Stimulated activated CD8-positive, alpha-beta memory T cell treated with anti-CD3 and anti-CD28 coated beads, Interleukin-12 subunit alpha, Interleukin-12 subunit beta, amount 100 ng/mL, for 4 hours (primary cell): Measurements from ENCODE around the gene NDUFB4.
A peak's percentile ranks its signal among the peaks of the same experiment; 100 is the strongest.

Experiments
- DNase-seq: peaks from one replicate; pipeline ENCODE4 v3.0.0-alpha.2; 2020; ENCODE audit warnings: low read depth

NDUFB4 gene

DNA sequence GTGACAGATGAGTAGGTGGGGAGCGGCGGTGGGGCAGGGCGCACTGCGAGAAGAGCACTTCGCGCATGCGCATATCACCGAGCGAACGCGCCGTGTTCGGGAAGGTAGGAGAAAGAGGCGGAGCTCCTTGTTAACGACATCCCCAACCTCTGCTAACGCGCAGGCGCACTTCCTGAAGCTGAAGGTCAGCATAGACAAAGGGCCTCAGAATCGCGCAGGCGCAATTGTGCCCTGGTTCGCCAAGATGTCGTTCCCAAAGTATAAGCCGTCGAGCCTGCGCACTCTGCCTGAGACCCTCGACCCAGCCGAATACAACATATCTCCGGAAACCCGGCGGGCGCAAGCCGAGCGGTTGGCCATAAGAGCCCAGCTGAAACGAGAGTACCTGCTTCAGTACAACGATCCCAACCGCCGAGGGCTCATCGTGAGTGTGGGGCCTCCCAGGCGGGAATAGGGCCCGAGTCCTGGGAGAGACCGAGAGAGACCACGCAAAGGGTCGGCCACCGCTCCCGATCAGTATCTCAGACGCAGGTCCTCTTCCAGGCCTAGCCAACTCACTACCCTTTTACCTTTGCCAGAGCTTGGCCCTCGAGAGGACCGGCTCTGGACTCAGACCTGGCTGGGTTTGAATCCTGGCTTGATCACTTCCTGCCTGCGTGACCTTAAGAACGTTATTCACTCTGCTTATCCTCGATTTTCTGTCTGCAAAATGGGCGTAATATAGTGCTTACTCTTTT lies at the start of gene NDUFB4:
TSS of gene NDUFB4 (plus strand) at position 221 of the 737 bp plus-strand sequence. CDS start at position 245, 24 bp downstream.
- DNase-seq: peak; percentile 89

DNA sequence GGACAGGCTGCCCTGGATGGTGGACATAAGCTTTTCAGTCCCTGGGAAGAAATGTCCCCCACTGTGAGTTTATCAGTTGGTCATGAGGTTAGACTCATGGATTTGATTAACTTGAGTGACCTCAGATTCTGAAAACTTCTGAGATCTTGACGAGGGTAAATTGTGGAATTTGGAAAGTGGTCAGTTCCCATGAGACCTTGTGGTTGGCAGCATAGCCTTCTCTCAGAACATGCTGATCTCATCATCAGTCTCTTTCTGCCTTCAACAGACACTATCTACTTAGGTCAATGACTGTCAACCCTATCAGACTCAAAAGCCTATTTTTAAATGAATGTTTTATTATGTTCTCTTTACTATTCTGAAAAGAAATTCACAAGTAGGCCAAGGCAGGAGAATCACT lies 45.6 kb upstream of the NDUFB4 start:
- no peak for DNase-seq

DNA sequence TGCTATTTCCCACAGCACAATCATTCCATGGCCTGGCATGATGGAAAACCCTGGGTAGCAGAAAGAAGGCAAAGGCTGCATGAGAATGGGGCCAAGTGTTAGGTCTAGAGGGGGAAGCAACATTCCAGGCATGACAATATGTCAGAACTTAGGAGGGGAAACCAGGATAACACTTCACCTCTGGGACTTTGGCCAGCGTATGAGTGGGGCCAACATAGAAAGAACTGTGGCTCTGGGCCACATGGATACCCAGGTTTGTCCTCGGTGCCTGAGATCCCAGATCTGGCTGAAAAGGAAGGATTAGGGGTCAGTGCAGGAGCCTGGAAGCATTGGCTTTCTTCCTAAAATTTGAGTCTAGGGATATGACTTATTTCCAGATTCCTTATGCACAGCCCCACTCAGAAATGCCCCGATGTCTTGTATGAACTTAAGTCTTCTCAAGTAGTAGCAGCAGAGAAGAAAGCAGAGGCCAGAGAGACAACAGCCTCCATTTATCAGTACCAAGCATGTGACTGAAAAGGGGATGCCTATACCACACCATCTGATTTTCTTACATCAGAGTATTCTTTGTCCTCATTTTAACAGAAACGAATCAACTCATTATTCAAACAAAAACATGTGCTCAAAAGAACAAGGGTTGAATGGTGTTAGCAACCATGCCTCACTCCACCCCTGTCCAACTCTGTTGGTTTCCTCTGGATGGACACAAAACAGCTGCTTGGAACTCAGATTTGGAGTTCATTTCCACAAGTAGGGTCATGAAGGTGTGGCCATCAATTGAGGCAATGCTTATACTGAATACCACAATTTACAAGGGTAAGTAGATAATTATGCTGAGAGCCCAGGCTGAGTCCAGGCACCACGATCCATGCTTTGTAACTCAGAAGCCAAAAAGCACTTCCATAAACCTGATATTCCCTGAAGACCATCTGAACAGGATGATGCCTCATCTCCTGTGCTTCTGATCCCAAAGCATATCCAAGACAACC lies 43.7 kb upstream of the NDUFB4 start:
- no peak for DNase-seq

DNA sequence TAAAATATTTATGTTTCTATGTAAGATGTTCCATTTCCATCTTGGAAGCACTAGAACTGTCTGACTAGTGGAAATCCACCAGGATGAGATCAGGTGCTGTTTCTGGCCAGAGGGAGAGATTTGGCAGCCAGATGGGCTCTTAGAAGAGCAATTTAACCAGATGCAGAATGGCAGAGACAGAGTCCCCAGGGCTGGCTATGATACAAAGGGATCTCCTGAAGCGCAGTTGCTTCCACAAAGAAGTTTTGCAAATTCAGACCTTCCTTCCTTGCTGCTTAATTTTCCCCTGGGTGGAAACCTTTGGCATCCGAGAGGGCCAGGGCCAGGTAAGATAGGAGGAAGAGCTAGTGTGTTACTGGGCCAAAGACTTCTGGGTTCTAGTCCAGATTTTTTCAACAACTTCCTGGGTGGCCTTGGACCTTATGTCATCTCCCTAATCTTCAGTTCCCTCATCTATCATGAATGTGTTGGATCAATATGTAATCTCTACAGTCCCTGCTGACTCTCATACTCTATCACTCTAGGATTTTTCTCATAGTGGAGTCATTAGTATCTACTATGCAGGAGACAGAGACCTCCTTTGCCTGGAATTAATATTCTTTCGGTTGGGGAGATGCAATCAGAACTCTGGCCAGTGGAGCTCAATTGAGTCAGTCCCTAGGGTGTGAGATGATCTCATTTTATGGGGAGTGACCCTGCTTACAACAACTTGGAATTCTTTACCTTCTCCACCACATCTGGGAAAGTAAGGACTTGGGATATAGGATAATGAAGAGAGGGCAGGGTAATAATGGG lies 41.1 kb upstream of the NDUFB4 start:
- no peak for DNase-seq

DNA sequence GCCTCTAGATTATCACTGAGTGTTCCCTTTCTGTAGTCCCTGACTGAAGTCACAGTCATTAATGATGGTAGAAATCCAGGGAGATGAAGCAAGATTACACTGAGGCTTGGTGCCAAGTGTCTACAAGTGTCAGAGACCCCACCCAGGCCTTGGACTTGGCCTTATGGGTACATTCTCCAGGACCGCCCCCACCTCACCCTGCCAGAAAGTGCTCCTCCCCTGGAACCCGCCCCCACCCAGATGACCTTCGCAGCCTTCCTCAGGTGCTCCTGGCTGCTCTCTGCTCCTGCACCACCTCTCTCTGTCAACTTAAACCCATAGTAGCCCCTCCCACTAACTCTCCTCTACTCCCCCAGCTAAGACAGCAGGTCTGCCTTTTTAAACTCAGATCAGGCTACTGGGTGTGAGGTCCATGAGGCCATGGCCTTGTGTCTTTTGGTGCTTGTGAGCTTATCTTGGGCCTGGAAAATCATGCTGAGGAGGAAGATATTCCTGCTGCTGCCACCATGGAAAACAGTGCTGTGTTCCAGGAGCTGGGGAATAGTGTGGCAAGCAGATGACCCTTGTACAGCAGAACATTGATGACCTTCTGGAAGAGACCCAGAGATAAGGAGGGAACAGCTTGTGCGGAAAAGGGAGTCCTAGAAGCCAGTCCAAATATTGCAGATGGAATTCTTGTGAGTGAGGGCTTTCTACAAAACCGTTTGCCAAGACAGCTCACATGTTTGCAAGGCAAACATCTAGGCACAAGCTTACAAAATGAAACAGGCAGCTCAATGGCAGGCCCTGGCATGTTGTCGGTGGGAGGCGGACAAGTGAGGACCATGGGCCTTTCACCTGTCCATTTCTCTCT lies 40.3 kb upstream of the NDUFB4 start:
- DNase-seq: no peak

DNA sequence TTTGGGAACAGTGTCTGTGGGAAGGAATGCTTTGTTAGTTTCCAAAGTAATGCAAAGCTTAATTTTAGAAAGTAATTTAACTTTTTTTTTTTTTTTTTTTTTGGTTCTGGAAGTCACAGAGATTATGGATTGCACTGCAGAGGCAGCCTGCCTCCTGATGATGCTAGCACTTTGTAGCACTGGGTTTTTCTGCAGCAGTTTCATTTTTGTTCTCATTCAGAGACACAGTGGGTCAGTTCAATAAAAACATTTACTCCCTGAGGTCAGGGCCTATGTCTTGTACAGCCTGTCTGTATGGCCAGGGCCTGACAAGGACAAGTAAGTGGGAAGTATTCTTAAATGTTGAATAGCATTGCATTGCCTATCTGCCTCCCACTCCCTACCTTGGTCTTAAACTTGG lies 39.0 kb upstream of the NDUFB4 start:
- no peak for DNase-seq

DNA sequence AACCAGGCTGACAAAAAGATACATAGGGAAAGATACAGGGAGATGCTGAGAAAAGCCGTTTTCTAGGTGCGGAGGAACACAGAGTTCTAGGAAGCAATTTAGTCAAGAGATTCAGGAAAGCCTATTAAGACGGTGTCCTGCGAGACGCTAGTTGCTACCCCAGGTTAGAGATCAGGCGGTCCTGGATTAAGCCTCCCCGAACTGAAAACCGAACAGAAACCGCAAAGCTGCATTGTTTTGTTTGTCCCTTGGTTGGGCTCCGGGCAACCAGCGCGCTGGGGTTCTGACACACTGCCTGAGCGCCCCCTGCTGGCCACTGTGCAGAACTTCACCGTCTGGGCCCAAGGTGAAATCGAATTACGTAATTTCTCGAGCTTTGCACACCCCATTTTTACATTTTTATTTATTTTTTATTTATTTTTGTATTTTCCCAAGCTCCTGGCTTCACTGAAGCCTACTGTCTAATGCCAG lies 37.3 kb upstream of the NDUFB4 start:
- DNase-seq: peak; percentile 69

DNA sequence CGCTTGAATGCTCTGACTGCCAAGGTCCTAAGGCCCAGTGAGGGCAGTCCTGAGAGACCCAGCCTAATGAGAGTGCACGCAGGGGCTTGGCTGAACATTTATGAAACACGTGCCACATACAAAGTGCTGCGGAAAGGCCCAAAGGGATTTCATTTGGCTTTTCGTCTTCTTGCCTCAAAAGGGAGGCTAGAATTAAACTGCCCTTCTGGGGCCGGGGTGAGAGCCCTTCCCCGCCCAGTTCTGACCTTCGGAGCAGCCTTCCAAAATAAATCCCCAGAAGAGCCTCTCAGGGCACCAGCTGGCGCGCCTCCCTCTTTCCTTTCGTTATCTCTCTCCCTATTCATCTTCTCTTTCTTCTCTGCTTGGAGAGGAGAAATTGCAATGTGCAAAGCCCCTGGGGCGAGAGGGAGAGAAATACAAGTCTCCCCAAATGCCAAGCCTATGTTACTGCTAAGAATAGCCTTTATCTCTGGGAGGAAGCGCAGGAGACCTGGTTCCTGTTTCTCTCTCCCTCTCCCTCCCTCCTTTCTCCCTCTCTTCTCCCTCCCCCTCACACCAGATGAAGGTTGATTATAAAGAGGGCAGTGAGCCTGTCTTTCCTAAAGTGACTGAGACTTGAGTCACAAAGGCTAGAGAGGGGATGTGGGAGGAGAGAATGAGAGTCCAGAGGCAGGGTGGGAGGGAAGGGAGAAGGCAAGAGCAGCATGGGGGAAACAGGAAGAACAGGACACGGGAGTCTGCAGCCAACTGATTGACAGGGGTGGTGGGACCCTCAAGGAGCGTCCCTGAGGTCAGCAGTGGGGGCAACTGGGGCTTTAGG lies 36.7 kb upstream of the NDUFB4 start:
- no peak for DNase-seq

DNA sequence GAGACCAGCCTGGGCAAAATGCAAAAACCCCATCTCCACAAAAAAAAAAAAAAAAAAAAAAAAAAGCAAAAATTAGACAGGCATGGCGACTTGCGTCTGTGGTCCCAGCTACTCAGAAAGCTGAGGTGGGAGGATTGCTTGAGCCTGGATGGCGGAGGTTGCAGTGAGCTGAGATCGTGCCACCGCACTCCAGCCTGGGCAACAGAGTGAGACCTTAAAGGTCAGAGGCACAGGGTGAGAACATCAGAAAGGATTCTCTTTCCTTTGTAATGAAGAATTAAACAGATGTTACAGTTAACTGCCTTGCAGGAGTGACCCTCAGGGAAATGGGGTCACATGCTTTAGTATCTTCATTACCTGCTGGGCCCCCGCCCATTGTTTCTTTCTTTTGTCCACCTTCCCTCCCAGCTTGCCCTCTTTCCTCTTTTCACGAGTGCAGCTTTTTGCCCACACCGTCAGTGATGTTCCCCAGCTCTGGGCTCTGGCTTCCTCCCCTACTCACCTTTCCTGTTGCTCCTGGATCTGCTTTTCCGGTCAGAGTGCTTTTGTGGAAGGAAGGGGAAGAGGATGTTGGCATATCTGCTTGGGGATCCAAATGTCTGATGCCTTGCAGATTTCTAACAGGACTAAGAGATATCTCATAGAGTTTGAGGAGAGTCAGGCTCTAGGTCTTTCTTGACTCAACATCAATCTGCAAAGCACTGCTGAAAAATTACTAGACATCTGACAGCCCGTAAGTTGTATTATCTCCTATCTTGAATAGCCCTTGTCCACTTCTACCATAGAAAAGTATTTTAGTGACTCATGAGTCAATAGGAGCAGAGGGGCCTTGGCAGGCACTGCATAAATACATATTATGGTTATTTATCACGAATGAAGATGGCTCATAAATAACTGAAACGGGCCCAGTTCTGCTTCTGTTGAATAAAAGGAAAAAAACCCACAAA lies 35.6 kb upstream of the NDUFB4 start:
- DNase-seq: no peak

DNA sequence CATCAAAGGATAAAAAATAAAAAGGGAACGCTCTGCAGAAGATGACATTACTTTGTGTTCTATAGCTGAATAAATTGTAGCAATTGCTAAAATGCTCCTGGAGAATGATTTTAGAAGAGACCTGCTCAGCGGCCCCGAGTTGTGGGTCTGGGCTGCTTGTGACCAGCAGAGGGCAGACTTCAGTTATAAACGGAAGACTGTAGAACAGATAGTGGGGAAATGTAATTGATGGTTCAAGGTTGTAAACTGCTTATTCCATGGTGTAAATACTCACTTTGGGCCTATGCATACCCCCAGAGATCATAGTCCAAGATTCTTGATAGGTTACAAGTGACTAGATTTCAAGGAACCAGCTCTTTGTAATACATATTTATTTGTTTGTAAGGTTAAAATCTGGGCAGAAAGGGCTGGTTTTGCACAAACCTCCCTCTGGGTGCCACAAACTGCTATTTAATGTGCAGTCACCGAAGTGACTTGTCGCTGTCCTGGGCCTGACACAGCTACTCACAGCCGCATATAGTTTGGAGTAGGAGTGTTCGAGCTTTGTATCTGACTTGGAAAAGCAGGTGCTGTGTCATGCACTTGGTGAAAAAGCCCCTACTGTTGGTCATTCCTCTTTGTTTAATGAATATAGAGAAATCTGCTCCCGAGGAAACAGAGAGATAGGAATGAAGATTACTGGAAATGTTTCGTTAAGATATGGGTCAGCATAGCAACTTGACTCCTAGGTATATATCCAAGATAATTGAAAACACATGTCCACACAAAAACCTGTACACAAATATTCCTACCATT lies 34.7 kb upstream of the NDUFB4 start:
- peak; percentile 41 for DNase-seq

DNA sequence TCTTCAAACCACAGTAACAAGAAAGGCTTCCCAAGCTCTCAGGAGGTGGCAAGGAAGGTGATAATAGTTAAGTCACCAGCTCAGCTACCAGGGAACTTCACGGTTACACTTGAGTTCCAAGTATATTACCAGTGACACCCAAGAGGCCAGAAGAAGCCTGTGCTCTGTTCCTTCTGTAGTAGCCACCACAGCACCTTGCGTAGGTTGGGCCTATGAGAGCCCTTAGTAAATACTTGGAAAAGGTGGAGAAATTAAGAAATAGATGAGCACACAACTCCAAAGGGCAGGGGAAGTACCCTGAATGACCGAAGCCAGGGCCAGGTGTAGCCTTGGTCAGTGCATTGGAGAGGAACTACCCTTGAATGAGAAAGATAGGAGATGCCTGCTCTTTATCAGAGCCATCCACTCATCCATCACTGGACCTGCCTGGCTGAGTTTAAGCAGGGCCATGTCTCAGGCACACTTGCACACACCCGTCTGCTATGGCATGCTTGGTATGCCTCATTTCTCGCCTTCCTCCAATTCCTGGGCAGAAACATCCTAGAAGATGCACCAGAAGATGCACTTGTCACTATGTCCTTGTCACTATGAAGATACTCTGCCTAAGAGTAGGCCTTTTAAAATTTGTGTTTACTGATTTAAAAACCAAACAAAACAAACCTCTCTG lies 32.6 kb upstream of the NDUFB4 start:
- DNase-seq: no peak

DNA sequence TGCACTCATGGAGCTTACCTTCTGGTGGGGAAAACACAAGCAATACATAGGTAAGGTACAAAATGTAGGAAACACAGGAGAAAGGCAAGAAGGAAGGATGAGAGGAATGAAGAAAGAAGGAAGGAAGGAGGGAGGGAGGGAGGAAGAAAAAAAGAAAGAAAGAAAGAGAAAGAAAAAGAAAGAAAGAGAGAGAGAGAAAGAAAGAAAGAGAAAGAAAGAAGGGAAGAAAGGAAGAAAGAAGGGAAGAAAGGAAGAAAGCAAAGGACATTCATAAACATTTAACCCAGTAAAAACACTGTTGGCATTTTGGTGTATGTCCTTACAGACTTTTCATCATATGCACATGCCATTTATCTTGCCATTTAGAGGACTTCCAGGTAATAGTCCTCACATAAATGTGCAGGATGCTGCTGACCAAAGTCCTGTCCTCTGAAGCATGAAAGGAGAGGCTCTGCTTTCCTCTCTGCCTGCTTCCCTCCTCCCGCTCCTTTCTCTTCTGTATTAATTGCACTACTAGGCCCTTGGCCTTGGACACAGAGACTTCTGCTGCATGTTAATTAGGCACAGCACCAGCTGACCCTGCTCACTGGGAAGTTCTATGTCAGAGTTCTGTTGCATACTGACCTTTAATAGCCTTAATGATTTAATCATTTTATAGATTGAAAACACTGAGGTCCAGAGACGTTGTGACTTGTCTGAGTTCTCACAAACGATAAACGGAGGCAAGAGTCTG lies 29.7 kb upstream of the NDUFB4 start:
- DNase-seq: no peak

DNA sequence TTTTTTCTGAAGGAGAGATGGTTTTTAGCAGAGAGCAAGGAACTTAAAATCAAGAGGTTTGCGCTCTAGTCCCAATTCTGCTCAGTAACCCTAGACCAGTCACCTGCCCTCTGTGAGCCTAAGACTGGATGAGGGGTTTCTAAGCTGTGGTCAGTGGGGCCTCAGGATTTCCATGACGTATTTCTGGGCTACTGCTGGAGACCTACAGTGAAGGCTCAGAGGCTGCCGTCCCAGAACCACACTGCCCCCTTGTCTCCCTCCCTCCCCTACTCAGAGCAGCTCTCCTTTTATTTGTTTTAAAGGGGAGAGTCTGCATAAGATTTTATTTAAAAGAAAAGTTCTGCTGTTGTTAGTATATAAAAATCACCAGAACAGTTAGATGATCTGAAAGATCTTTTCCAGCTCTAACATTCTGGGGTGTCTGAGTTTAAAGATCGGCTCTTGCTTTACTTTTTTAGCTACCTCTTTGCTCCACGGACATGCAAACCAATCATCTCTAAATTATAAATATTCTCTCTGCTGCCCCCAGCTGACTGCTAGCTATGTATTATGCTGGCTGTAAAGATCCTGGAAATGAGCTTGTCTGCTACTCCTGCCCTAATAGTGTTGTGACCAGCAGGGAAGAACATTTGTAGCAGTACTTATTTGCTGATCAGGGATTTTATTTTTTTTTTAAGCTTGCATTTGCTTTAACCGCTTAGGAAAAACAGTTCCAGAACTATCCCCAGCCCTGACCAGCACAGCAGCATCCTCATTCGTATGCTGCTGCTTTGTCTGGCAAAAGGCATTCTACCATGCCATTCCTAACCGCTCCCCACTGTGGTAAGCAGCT lies 28.6 kb upstream of the NDUFB4 start:
- DNase-seq: no peak

DNA sequence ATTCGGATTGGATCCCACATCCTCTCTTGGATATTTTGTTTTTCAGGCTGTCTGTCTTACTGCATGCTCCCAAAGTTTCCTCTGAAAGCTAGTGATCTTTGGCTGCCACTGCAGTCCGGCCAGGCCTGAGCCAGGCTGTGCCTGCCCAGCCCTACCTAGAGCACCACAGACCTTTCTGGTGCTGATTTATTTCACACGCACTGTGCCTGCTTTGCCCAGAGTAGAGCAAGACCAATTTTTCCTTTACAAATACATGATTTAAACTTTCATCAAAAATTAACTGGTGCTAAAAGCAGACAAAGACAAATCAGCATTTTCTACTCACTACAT lies 28.0 kb upstream of the NDUFB4 start:
- no peak for DNase-seq

DNA sequence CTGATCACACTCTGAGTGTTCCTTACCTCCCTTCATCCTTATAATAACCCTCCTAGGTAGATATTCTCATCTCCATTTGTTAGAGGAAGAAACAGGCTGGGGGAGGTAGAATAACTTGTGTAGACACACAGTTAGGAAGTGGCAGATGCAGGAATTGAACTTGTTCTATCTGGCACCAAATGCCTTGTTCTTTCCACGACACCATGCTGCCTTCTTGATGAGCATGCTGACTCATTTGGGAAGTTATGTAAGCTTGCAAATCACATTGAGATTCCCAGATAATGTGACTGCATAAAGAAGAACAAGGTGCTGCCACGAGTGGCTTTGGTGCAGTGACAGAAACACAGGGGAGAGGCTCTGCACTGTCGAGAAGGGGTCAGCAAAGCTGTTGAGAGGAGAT lies 27.5 kb upstream of the NDUFB4 start:
- no peak for DNase-seq
